BE2C (cell line): ENCODE data around the gene MCC.
A peak's percentile ranks its signal among the peaks of the same experiment; 100 is the strongest.

Source experiments
- DNase-seq: peaks from one replicate; pipeline ENCODE4 v3.0.0-alpha.2; 2020
- H3K27me3 ChIP-seq: fragments of 250-450 bp; sonication (Bioruptor Pico); 2 replicates; pipeline ENCODE4 v1.5.1; 2020; ENCODE audit warnings: mild to moderate bottlenecking
- H3K36me3 ChIP-seq: fragments of 250-450 bp; sonication (Bioruptor Pico); 2 replicates; pipeline ENCODE4 v1.5.1; 2020; ENCODE audit warnings: mild to moderate bottlenecking
- H3K4me1 ChIP-seq: fragments of 250-450 bp; sonication (Bioruptor Pico); 2 replicates; pipeline ENCODE4 v1.5.1; 2020
- H3K4me3 ChIP-seq: 2 replicates; pipeline ENCODE4 v1.5.1; 2011; ENCODE audit warnings: low read depth, low read length
- H3K9me3 ChIP-seq: fragments of 250-450 bp; sonication (Bioruptor Pico); 2 replicates; pipeline ENCODE4 v1.5.1; 2020
- CTCF ChIP-seq: IDR thresholded peaks from 2 replicates; pipeline ENCODE4 v1.5.1; 2012; ENCODE audit warnings: mild to moderate bottlenecking, low read depth, low read length

MCC gene

DNA sequence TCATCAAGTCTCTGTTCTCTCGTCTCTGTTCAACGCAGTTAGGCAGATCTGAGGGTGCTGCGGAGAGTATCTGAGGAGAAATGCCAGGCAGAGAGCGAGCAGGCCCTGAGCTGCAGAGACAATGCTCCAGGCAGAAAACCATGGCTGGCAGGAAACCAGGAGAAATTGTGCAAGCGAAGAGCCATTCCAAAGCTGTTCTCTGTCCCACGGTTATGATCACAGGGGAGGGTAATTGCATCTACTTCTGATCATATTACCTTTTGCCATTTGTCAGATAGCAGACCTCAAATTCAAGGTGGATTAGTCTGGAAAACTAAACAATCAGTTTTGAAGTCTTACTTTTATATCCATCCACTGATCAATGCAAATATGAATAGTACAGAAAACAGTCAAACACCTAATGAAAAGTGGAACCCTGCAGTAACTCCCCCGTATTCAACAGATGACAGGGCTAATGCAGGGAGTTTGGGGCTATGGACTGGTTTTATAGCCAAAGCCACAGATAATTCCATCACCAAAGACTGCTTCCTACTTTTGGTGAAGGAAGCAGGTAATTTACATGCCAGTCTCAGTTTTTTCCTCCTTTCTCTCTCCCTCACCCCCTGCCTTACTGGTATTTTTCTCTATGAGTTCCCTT, 283.6 kb downstream of the MCC start:
- Histone ChIP-seq H3K27me3 (no peaks in the 10 kb centered on the region), H3K4me1 (peaks cover 47% of the 10 kb centered on the region), H3K36me3 (no peaks in the 10 kb centered on the region), H3K4me3 (peak overlapping the region; percentile 47; the same call in 1 of the 2 replicates), H3K9me3 (no peaks in the 10 kb centered on the region)
- no peak for TF ChIP-seq CTCF
- peak; percentile 86 for DNase-seq

DNA sequence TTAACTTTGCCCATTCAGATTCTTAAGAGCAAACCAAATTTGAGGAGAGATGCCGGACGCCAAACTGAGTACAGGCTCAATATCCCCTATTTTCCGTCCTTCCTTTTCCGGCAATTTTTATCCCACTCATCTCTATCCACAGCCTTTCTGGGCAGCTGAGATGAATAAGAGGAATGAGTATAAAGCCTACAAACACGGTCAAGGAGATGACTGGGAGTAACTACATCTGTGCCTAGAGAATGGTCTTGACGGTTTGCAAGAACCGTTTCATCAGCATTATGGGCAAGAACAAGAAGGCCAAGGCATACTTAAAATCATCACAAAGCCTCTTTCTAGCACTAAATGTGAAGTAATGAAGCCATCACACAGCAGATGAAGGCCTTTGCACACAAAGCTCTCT, 284.3 kb downstream of the MCC start:
- Histone ChIP-seq H3K9me3 (no peaks in the 10 kb centered on the region), H3K4me3 (peak overlapping the region; percentile 47), H3K27me3 (no peaks in the 10 kb centered on the region), H3K36me3 (no peaks in the 10 kb centered on the region), H3K4me1 (peaks cover 49% of the 10 kb centered on the region)
- TF ChIP-seq CTCF = no peak
- no peak for DNase-seq

- no peak for TF ChIP-seq CTCF
- Histone ChIP-seq H3K36me3 (no peaks in the 10 kb centered on the region), H3K4me1 (peaks cover 47% of the 10 kb centered on the region), H3K27me3 (no peaks in the 10 kb centered on the region), H3K4me3 (peak overlapping the region; percentile 47), H3K9me3 (no peaks in the 10 kb centered on the region)
- DNase-seq = peak; percentile 92
These were observed 285.2 kb downstream of the MCC start for GRCh38 chr5:113202746-113203716.

GRCh38 chr5:113202287-113202686, 286.0 kb downstream of the MCC start:
- no peak for DNase-seq
- TF ChIP-seq CTCF = no peak
- H3K27me3 ChIP-seq = no peaks in the 10 kb centered on the region
- H3K9me3 ChIP-seq = no peaks in the 10 kb centered on the region
- H3K36me3 ChIP-seq = no peaks in the 10 kb centered on the region
- H3K4me3 ChIP-seq = peak overlapping the region; percentile 47
- H3K4me1 ChIP-seq = peaks cover 49% of the 10 kb centered on the region

GRCh38 chr5:113201715-113202114, 286.5 kb downstream of the MCC start:
- no peaks in the 10 kb centered on the region for H3K9me3 ChIP-seq
- no peak for TF ChIP-seq CTCF
- no peak overlapping the region; the same call in 1 of the 2 replicates for H3K4me3 ChIP-seq
- no peak for DNase-seq
- H3K27me3 ChIP-seq = no peaks in the 10 kb centered on the region
- peaks cover 51% of the 10 kb centered on the region for H3K4me1 ChIP-seq
- H3K36me3 ChIP-seq = 0 out of 2 replicates have a peak, but pooled peaks cover 1% of the 10 kb centered on the region
